A673 (cell line): ENCODE data around the gene A1BG. TPM values are rescaled to one million over a fixed set of nuclear protein-coding genes. Genes with fewer than 3 reads are reported as not detected.
A peak's percentile ranks its signal among the peaks of the same experiment; 100 is the strongest.

ENCODE experiments used
- BruUV-seq: library from RNA; stranded (reverse); fragments of 400-500 nt; replicated peaks from 2 replicates; lab custom pipeline; 2021; lab: Mats Ljungman, UMichigan
- CTCF ChIA-PET: fragments of 300-600 bp; sonication (Branson Sonifier 250); formaldehyde crosslinking; loops from one replicate; lab custom pipeline; 2022; ENCODE audit warnings: antibody characterized with exemption; lab: Charles Lee
- POLR2A ChIA-PET: fragments of 300-600 bp; sonication (Branson Sonifier 250); formaldehyde crosslinking; loops from one replicate; lab custom pipeline; 2022; ENCODE audit warnings: antibody characterized with exemption; ENCODE audit not compliant: low non-redundant PET; lab: Charles Lee
- DNase-seq: peaks from one replicate; pipeline ENCODE4 v3.0.0-alpha.2; 2015; ENCODE audit warnings: low spot score
- H3K27ac ChIP-seq: fragments of 200-600 bp; sonication (generic); 2 replicates; pipeline ENCODE4 v1.5.1; 2016; ENCODE audit warnings: mixed run types, low read depth, mild to moderate bottlenecking, mixed read lengths, antibody characterized with exemption, low read length; ENCODE audit not compliant: poor library complexity, severe bottlenecking
- H3K27me3 ChIP-seq: fragments of 200-600 bp; sonication (generic); replicated peaks from 2 replicates; pipeline ENCODE4 v1.6.1; 2017; ENCODE audit warnings: mixed run types, low read depth, mild to moderate bottlenecking, mixed read lengths, antibody characterized with exemption, low read length; ENCODE audit not compliant: insufficient read depth, poor library complexity
- H3K36me3 ChIP-seq: fragments of 200-600 bp; sonication (generic); 2 replicates; pipeline ENCODE4 v1.6.1; 2016; ENCODE audit warnings: mixed run types, mild to moderate bottlenecking, mixed read lengths, antibody characterized with exemption, low read length; ENCODE audit not compliant: insufficient read depth, poor library complexity, severe bottlenecking
- H3K4me1 ChIP-seq: fragments of 200-600 bp; sonication (generic); 2 replicates; pipeline ENCODE4 v1.6.1; 2017; ENCODE audit warnings: mixed run types, mild to moderate bottlenecking, mixed read lengths, antibody characterized with exemption, low read length; ENCODE audit not compliant: insufficient read depth, poor library complexity, severe bottlenecking
- H3K4me3 ChIP-seq: fragments of 200-600 bp; sonication (generic); 2 replicates; pipeline ENCODE4 v1.5.1; 2016; ENCODE audit warnings: low read depth, mixed run types, mild to moderate bottlenecking, mixed read lengths, low read length; ENCODE audit not compliant: poor library complexity, severe bottlenecking
- H3K9me3 ChIP-seq: fragments of 200-600 bp; sonication (generic); 2 replicates; pipeline ENCODE4 v1.6.1; 2016; ENCODE audit warnings: mixed run types, low read depth, mild to moderate bottlenecking, mixed read lengths, antibody characterized with exemption, low read length; ENCODE audit not compliant: poor library complexity, severe bottlenecking
- CTCF ChIP-seq: fragments of 300-800, 200-600 bp; sonication (generic); conservative IDR thresholded peaks from 2 replicates; pipeline ENCODE4 v1.5.1; 2017; ENCODE audit warnings: low read depth, mild to moderate bottlenecking, antibody characterized with exemption, low read length, moderate library complexity, mixed read lengths
- EZH2 ChIP-seq: fragments of 200-600 bp; sonication (generic); IDR thresholded peaks from 2 replicates; pipeline ENCODE4 v1.6.1; 2017; ENCODE audit warnings: borderline replicate concordance, low read depth, mild to moderate bottlenecking, mixed read lengths, antibody characterized with exemption, low read length; ENCODE audit not compliant: poor library complexity, severe bottlenecking
- intact Hi-C: fragments of 100-400 bp; cut with micrococcal nuclease; formaldehyde crosslinking; loops from one replicate; pipeline ENCODE4 v1.10.0; 2022; ENCODE audit not compliant: unreplicated experiment
- total RNA-seq: library from RNA; stranded (reverse); gene quantifications from 2 replicates; pipeline ENCODE4 v1.2.3, GENCODE V29; 2021

The A1BG gene
- total RNA-seq, 1 experiment from 2014 or later, result 15.2 TPM

- no peaks in the 10 kb centered on the region for H3K9me3 ChIP-seq
- no peaks in the 10 kb centered on the region for H3K4me1 ChIP-seq
- H3K27ac ChIP-seq, result no peak overlapping the region
- no peak overlapping the region for H3K4me3 ChIP-seq
- ChIA-PET CTCF (no interaction called here), POLR2A (interaction anchor here (0.6 kb wide), 1 partner anchor 8 kb away, joined by 5 read pairs; no protein-coding TSS in a partner anchor)
- H3K36me3 ChIP-seq, result no peaks in the 10 kb centered on the region
- peak; percentile 33 for DNase-seq
- intact Hi-C loops, result no loop called here
- no TSS peak for BruUV-seq
- H3K27me3 ChIP-seq, result no peaks in the 10 kb centered on the region
- TF ChIP-seq CTCF (no peak), EZH2 (no peak)
These were observed 2.8 kb upstream of the A1BG start for GRCh38 chr19:58355908-58356765.

GRCh38 chr19:58355215-58355796, 2.0 kb upstream of the A1BG start:
- CTCF ChIA-PET, result no interaction called here

More at GRCh38 chr19:58355215-58355796, 2.0 kb upstream of the A1BG start:
- DNase-seq, result no peak
- H3K27me3 ChIP-seq, result no peaks in the 10 kb centered on the region
- H3K9me3 ChIP-seq, result no peaks in the 10 kb centered on the region
- H3K27ac ChIP-seq, result no peak overlapping the region
- H3K4me3 ChIP-seq, result no peak overlapping the region
- POLR2A ChIA-PET, result interaction anchor here (0.6 kb wide), 1 partner anchor 8 kb away, joined by 5 read pairs; no protein-coding TSS in a partner anchor
- intact Hi-C loops, result no loop called here
- BruUV-seq, result no TSS peak
- TF ChIP-seq CTCF, result no peak
- no peak for TF ChIP-seq EZH2
- H3K4me1 ChIP-seq, result no peaks in the 10 kb centered on the region
- no peaks in the 10 kb centered on the region for H3K36me3 ChIP-seq
